Psoas muscle (tissue), 8 donors: ENCODE measurements around the gene FBXW11. TPM values are rescaled to one million over a fixed set of nuclear protein-coding genes. Genes with fewer than 3 reads are reported as not detected.

Experiments used
- ATAC-seq, 4 donors: fragments of 200-7000 bp; cut with Tn5 transposase; one replicate each; pipeline ENCODE4 v1.9.1; 2020; ENCODE audit warnings: moderate library complexity in 3 of 4, mild to moderate bottlenecking in 2 of 4
- DNase-seq, 2 donors: peaks; one replicate each; pipeline ENCODE4 v3.0.0-alpha.2; 2020
- H3K27ac ChIP-seq: fragments of 200-600 bp; one replicate; pipeline ENCODE4 v1.8.0; 2022
- H3K27me3 ChIP-seq, 3 donors: fragments of 200-600 bp in 1 of 3; one replicate each; pipeline versions ENCODE4 v1.6.1 to v1.8.0; 2013 to 2022; ENCODE audit warnings: low read length in 2 of 3, mild to moderate bottlenecking in 2 of 3, moderate library complexity in 1 of 3; ENCODE audit not compliant: insufficient read depth in 3 of 3
- H3K36me3 ChIP-seq, 2 donors: fragments of 200-600 bp in 1 of 2; one replicate each; pipeline versions ENCODE4 v1.6.1 to v1.8.0; 2013 to 2022; ENCODE audit warnings: low read depth in 1 of 2, mild to moderate bottlenecking in 1 of 2, moderate library complexity in 1 of 2; ENCODE audit not compliant: insufficient read depth in 1 of 2
- H3K4me1 ChIP-seq: fragments of 200-600 bp; one replicate; pipeline ENCODE4 v1.8.0; 2022
- H3K4me3 ChIP-seq: fragments of 200-600 bp; one replicate; pipeline ENCODE4 v1.8.0; 2022; ENCODE audit warnings: mild to moderate bottlenecking
- H3K9me3 ChIP-seq: fragments of 200-600 bp; one replicate; pipeline ENCODE4 v1.8.0; 2022
- WGBS, 3 donors: extraction: QIAGEN DNeasy Blood & Tissue Kit; methylation state at CpG; one replicate each; pipeline versions ENCODE4 v1.1.6 to v1.1.7; 2013; 5-methylcytosine and 5-hydroxymethylcytosine counted together
- intact Hi-C, 2 donors: fragments of 100-400 bp; cut with DNase I; formaldehyde crosslinking; loops; one replicate each; pipeline versions ENCODE4 v1.11.0 to v1.14.2; 2022
- polyA plus RNA-seq, 3 donors: library from polyadenylated mRNA; stranded (reverse); fragments of 200-250 nt; gene quantifications; one replicate each; pipeline ENCODE4 v1.2.3, GENCODE V29; 2013
- total RNA-seq, 4 donors: library from RNA; stranded (reverse); fragmentation: NEBNext Ultra II Directional in 2 of 4; extraction: Animal tissue kit (Norgen Biotek cat#: 25700) in 2 of 4; gene quantifications; one replicate each; pipeline versions ENCODE4 v1.2.1 to v1.2.4, GENCODE V29; 2021 to 2023
- TF ChIP-seq, protein P1 (sequence below): fragments of 200-600 bp; IDR thresholded peaks from one replicate; pipeline ENCODE4 v1.8.0; 2022; ENCODE audit warnings: antibody characterized with exemption
- donor health status: healthy with polysubstance abuse.
- donor health status: DM: no; HTN: no; CAD: no; lungs with moderate emphysema.
- donor health status: Bipolar disorder and iron deficiency.
- donor health status: healthy.
- donor health status: DM: yes; HTN: yes; CAD: no.
- donor health status: DM: no; HTN: no; CAD: no.
- donor health status: DM: no; HTN: no; CAD: no.
- donor health status: DM: yes; HTN: yes; CAD: no.

The FBXW11 gene
- total and polyA plus RNA-seq, 7 donors: 14.7 to 62.8 (median 50.1) TPM

DNA sequence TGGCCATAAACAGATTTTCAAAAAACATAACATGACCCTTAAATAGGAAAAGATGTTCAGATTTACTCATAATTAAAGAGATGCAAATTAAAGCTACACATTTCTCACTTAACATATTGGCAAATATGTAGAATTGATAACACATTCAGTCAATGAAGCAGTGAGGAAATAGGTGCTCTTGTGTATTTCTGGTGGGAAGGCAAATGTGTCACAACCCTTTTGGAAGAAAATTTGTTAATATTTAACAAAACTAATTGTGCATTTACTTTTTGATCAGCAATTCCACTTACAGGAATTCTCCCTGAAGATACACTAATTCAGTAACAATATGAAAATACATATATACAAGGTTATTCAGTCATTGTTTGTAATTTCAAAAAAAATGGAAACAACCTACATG, 68.1 kb downstream of the FBXW11 start:
- DNase-seq (no peak), ATAC-seq (no peak)
- TF ChIP-seq, protein P1, sequence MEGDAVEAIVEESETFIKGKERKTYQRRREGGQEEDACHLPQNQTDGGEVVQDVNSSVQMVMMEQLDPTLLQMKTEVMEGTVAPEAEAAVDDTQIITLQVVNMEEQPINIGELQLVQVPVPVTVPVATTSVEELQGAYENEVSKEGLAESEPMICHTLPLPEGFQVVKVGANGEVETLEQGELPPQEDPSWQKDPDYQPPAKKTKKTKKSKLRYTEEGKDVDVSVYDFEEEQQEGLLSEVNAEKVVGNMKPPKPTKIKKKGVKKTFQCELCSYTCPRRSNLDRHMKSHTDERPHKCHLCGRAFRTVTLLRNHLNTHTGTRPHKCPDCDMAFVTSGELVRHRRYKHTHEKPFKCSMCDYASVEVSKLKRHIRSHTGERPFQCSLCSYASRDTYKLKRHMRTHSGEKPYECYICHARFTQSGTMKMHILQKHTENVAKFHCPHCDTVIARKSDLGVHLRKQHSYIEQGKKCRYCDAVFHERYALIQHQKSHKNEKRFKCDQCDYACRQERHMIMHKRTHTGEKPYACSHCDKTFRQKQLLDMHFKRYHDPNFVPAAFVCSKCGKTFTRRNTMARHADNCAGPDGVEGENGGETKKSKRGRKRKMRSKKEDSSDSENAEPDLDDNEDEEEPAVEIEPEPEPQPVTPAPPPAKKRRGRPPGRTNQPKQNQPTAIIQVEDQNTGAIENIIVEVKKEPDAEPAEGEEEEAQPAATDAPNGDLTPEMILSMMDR: no peak
- no peaks in the 10 kb centered on the region for H3K27me3 ChIP-seq
- intact Hi-C loops: no loop called here
- H3K9me3 ChIP-seq: peaks cover 16% of the 10 kb centered on the region
- H3K4me3 ChIP-seq: no peak overlapping the region
- H3K36me3 ChIP-seq: no peaks in the 10 kb centered on the region
- no peak overlapping the region for H3K27ac ChIP-seq
- peaks cover 11% of the 10 kb centered on the region for H3K4me1 ChIP-seq

DNA sequence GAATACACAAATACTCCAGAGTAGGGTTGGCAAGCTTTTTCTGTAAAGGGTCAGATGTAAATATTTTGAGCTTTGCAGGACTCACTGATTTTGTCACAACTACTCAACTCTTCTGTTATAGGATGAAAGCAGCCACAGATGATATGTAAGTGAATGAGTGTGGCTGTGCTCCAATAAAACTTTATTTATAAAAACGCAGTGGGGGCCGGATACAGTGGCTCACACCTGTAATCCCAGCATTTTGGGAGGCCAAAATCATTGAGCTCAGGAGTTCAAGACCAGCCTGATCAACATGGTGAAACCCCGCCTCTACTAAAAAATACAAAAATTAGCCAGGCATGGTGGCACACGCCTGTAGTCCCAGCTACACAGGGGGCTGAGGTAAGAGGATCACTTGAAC, 69.1 kb downstream of the FBXW11 start:
- TF ChIP-seq, protein P1: no peak
- DNase-seq (no peak), ATAC-seq (no peak)
- WGBS, 3 donors: 97 to 100% (median 98%) methylated on average over 4 of the region's 4 CpGs
- Histone ChIP-seq H3K4me3 (no peak overlapping the region), H3K27me3 (no peaks in the 10 kb centered on the region), H3K27ac (no peak overlapping the region), H3K9me3 (peaks cover 16% of the 10 kb centered on the region), H3K36me3 (no peaks in the 10 kb centered on the region), H3K4me1 (peaks cover under 1% of the 10 kb centered on the region)
- intact Hi-C loops: no loop called here

DNA sequence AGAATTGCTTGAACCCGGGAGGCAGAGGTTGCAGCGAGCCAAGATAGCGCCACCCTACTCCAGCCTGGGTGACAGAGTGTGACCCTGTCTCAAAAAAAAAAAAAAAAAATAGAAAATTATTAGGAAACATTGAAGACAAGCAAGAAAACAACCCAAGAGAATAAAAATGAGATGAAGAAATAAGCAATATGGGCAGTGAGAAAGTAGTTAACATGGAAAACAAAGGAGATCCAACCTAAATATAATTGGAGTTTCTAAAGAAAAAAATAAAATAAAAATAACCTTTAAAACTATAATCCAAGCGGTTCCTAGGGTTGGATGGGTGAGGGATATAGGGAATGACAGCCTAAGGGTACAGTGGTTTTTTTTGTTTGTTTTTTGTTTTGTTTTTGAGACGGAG, 71.9 kb downstream of the FBXW11 start:
- H3K4me1 ChIP-seq: no peaks in the 10 kb centered on the region
- no peaks in the 10 kb centered on the region for H3K27me3 ChIP-seq
- no peak overlapping the region for H3K4me3 ChIP-seq
- H3K27ac ChIP-seq: no peak overlapping the region
- intact Hi-C loops: no loop called here
- peaks cover 16% of the 10 kb centered on the region for H3K9me3 ChIP-seq
- DNase-seq (no peak), ATAC-seq (no peak)
- 98 to 100% (median 98%) methylated on average over 5 of the region's 5 CpGs for WGBS, 3 donors
- no peaks in the 10 kb centered on the region for H3K36me3 ChIP-seq
- TF ChIP-seq, protein P1: no peak

DNA sequence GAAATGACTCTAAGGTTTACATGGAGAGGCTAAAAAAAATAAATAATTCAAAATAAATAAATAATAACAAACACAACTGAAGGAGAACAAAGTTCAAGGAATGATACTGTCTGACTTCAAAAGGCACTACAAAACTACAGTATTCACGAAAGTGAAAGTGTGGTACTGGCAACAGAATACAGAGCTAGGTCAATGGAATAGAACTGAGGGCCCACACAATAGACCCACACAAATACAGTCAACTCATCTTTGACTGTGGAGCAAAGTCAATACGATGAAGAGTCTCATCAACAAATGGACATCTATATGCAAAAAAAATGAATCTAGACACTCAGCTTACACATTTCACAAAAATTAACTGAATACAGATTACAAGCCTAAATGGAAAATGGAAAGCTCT, 75.3 kb downstream of the FBXW11 start:
- intact Hi-C loops: no loop called here
- H3K9me3 ChIP-seq: peaks cover 16% of the 10 kb centered on the region
- WGBS, 3 donors: 96 to 100% (median 99%) methylated on average over 2 of the region's 2 CpGs
- no peaks in the 10 kb centered on the region for H3K4me1 ChIP-seq
- H3K4me3 ChIP-seq: no peak overlapping the region
- no peak overlapping the region for H3K27ac ChIP-seq
- ATAC-seq: no peak
- H3K27me3 ChIP-seq: no peaks in the 10 kb centered on the region
- TF ChIP-seq, protein P1: no peak
- H3K36me3 ChIP-seq: no peaks in the 10 kb centered on the region
- no peak for DNase-seq

DNA sequence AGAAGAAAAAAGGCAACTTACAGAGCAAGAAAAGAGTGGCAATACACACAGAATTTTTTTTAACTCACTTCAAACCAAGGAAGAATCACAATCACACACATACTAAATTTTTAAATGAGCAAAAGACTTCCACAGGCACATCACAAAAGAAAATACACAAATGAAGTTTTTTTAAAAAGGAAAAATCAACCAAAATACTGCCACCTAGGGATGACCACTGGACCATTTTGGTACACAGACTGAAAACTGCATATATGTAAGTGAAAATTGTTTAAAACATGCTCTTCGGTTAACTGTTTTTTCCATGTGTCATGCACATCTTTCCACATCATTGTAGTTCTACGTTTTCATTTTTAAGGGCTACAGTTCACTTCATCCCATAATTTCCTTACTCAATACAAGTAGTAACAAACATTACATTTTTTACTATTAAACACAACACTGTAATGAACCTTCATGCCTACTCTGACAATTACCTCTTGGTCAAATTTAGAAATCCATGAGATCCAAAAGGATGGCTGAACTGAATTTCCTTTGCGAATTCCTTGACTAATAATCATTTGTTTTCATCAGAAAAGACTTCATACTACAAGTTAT, 79.0 kb downstream of the FBXW11 start:
- 90 to 93% (median 91%) methylated on average over 3 of the region's 3 CpGs for WGBS, 3 donors

More for the DNA sequence above, 79.0 kb downstream of the FBXW11 start:
- no peak overlapping the region for H3K4me3 ChIP-seq
- no peaks in the 10 kb centered on the region for H3K27me3 ChIP-seq
- H3K9me3 ChIP-seq: no peaks in the 10 kb centered on the region
- no peak overlapping the region for H3K27ac ChIP-seq
- TF ChIP-seq, protein P1: no peak
- ATAC-seq (no peak), DNase-seq (no peak)
- intact Hi-C loops: no loop called here
- H3K4me1 ChIP-seq: no peaks in the 10 kb centered on the region
- H3K36me3 ChIP-seq: no peaks in the 10 kb centered on the region
